ENCODE results near the gene STAM2. TPM values are rescaled to one million over a fixed set of nuclear protein-coding genes. Genes with fewer than 3 reads are reported as not detected.
A peak's percentile ranks its signal among the peaks of the same experiment; 100 is the strongest.
"Not testable (repeated sequence)": the region's sequence is repeated elsewhere in the genome, so short reads cannot be mapped to it uniquely, and the experiment has no call there.

The STAM2 gene
- total and polyA plus RNA-seq, 8 donors: 5.9 to 20.8 (median 16.7) TPM

DNA sequence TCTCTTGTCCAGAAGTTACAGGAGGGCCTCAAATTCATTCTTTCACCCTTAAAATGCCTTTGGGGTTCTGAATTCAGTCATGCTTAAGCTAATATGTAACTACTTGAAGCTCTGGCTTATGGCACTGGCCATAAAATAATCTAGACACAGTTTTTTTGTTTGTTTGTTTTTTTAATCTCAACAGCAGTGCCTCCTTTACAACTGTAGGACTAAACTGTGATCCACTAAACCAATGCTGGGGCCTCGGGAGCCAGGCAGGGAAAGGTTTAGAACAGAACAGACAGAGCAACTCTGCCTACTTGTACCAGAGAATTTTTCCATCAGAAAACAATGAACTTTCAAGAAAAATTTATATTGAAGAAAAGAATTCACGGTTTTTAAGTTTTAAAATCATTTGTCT, 1.7 kb downstream of the STAM2 start:
- intact Hi-C loops (cut with DNase I): loop anchor here in 1 of 3 donors (5.0 kb wide), 1 partner anchor 132 kb away; no protein-coding TSS in a partner anchor
- H3K36me3 ChIP-seq: no peaks in the 10 kb centered on the region
- WGBS, 2 donors: 23 to 25% methylated on average over 2 of the region's 2 CpGs
- no peaks in the 10 kb centered on the region for H3K27me3 ChIP-seq
- DNase-seq (no peak), ATAC-seq (no peak), FAIRE-seq (no peak)
- H3K4me3 ChIP-seq: peak overlapping the region in 2 of 4 donors; percentile 60 to 85
- H3K4me1 ChIP-seq: peaks cover 16 to 48% (median 35%) of the 10 kb centered on the region in 3 donors
- H3K27ac ChIP-seq: peak overlapping the region in 2 of 4 donors; percentile 74 to 98
- no peaks in the 10 kb centered on the region for H3K9me3 ChIP-seq
- TF ChIP-seq, protein P1, sequence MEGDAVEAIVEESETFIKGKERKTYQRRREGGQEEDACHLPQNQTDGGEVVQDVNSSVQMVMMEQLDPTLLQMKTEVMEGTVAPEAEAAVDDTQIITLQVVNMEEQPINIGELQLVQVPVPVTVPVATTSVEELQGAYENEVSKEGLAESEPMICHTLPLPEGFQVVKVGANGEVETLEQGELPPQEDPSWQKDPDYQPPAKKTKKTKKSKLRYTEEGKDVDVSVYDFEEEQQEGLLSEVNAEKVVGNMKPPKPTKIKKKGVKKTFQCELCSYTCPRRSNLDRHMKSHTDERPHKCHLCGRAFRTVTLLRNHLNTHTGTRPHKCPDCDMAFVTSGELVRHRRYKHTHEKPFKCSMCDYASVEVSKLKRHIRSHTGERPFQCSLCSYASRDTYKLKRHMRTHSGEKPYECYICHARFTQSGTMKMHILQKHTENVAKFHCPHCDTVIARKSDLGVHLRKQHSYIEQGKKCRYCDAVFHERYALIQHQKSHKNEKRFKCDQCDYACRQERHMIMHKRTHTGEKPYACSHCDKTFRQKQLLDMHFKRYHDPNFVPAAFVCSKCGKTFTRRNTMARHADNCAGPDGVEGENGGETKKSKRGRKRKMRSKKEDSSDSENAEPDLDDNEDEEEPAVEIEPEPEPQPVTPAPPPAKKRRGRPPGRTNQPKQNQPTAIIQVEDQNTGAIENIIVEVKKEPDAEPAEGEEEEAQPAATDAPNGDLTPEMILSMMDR (IDR thresholded peaks at IDR 0.05): no peak

DNA sequence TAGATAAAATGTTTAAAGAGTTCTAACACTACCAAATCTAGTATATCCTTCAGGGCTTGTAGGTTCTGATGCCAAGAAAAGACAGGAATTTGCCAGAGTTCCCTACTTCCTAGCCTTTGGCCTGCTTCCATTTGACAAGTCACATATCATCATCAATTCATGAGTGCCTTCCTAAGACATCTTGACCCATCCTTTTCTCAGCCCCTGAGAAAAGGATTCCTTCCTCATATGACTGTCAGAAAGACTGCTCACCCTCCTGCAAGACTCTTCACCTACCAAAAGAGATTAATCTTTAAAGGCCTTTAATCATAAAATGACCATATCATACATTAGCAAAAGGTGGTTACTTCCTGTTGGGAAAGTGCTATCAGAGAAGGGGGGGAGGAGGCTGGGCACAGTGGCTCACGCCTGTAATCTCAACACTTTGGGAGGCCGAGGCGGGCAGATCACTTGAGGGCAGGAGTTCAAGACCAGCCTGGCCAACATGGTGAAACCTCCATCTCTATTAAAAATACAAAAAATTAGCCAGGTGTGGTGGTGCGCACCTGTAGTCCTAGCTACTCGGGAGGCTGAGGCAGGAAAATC, 3.3 kb downstream of the STAM2 start:
- intact Hi-C loops (cut with DNase I): loop anchor here in 1 of 3 donors (5.0 kb wide), 1 partner anchor 130 kb away; no protein-coding TSS in a partner anchor
- H3K9me3 ChIP-seq, FAIRE-seq, H3K36me3 ChIP-seq, DNase-seq, H3K27me3 ChIP-seq, ATAC-seq, H3K4me3 ChIP-seq: not testable (repeated sequence)
- peaks cover 19 to 58% (median 44%) of the 10 kb centered on the region in 3 donors for H3K4me1 ChIP-seq
- peak overlapping the region; percentile 12 to 77 (median 62) for H3K27ac ChIP-seq
- WGBS, 2 donors: 62 to 63% methylated on average over 5 of the region's 5 CpGs

DNA sequence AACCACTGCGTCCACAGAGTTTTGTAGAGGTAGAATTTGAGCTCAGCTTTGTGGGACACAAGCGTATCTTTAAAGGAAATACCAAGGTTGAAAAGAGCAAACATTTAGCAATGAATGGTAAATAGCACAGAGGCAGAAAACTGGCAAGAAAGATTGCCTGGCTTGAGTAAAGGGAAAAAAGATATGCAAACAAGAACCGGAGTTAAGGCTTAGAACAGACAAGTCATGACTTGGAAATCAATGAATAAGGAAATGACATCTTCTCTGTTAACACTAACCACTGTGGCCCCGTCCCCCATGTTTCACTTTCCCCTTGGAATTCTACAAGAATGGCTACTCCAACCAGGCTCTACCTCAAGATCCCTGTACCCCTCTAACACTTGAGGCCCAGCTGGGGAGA, 3.8 kb downstream of the STAM2 start:
- Histone ChIP-seq H3K4me3 (no peak overlapping the region), H3K9me3 (no peaks in the 10 kb centered on the region), H3K27ac (peak overlapping the region; percentile 12 to 77 (median 62)), H3K4me1 (peaks cover 19 to 62% (median 50%) of the 10 kb centered on the region in 3 donors), H3K36me3 (no peaks in the 10 kb centered on the region), H3K27me3 (no peaks in the 10 kb centered on the region)
- ATAC-seq (peak; percentile 24 to 55 (median 38)), DNase-seq (peak in 2 of 6 donors; percentile 36 to 40), FAIRE-seq (no peak)
- intact Hi-C loops (cut with DNase I): loop anchor here in 1 of 3 donors (5.0 kb wide), 1 partner anchor 129 kb away; no protein-coding TSS in a partner anchor
- 11 to 14% methylated on average over 4 of the region's 4 CpGs for WGBS, 2 donors
- TF ChIP-seq, protein P1 (IDR thresholded peaks at IDR 0.05): no peak

- WGBS, 2 donors: 73 to 74% methylated on average over 7 of the region's 7 CpGs
- DNase-seq; ATAC-seq; H3K36me3 ChIP-seq; FAIRE-seq; H3K4me3 ChIP-seq; intact Hi-C loops (cut with DNase I); H3K27me3 ChIP-seq; H3K9me3 ChIP-seq: not testable (repeated sequence)
- H3K27ac ChIP-seq: peak overlapping the region in 1 of 4 donors; percentile 41
- peaks cover 19 to 79% (median 72%) of the 10 kb centered on the region in 3 donors for H3K4me1 ChIP-seq
Measured at GRCh38 chr2:152169158-152169557, 6.4 kb downstream of the STAM2 start.

DNA sequence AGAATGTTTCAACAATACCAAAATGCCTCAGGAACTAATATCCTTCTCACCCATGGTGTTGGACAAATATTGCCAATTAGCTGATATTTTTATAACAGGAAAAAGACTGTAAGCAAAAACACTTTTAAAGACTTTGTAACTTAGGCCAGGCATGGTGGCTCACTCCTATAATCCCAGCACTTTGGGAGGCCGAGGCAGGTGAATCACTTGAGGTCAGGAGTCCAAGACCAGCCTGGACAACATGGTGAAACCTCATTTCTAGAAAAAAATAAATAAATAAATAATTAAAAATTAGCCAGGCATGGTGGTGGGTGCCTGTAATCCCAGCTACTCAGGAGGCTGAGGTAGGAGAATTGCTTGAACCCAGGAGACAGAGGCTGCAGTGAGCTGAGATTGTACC, 8.1 kb downstream of the STAM2 start:
- H3K9me3 ChIP-seq; ATAC-seq; FAIRE-seq; intact Hi-C loops (cut with DNase I); DNase-seq; H3K36me3 ChIP-seq; H3K4me3 ChIP-seq; H3K27me3 ChIP-seq: not testable (repeated sequence)
- 62 to 70% methylated on average over 1 of the region's 1 CpG for WGBS, 2 donors
- peak overlapping the region in 1 of 4 donors; percentile 9 for H3K27ac ChIP-seq
- H3K4me1 ChIP-seq: peaks cover 15 to 69% (median 58%) of the 10 kb centered on the region in 3 donors

DNA sequence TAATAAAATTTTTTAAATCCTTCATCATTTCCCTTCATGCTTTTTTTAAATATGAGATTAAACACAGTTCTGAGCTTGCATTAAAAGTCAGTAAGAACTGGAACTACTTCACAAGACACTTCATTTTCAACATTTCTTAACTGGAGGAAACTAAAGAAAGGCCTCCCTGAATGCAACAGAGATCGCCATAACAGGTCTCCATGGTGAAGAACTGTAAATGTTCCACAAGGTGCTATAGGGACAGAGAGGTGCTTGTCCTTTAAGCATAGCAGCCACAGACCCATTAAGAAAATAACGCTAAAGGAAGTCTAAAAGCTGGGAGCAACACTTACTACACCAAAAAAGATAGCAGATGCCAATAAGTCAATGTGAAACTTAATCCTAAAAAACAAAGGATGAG, 8.5 kb downstream of the STAM2 start:
- TF ChIP-seq, protein P1 (IDR thresholded peaks at IDR 0.05): no peak
- intact Hi-C loops (cut with DNase I): no loop called here
- no peaks in the 10 kb centered on the region for H3K27me3 ChIP-seq
- FAIRE-seq: no peak
- no peak overlapping the region for H3K4me3 ChIP-seq
- no peak for ATAC-seq
- H3K4me1 ChIP-seq: peaks cover 15 to 65% (median 54%) of the 10 kb centered on the region in 3 donors
- peak overlapping the region in 1 of 4 donors; percentile 9 for H3K27ac ChIP-seq
- 38 to 53% methylated on average over 2 of the region's 2 CpGs for WGBS, 2 donors
- no peaks in the 10 kb centered on the region for H3K9me3 ChIP-seq
- DNase-seq: no peak
- H3K36me3 ChIP-seq: no peaks in the 10 kb centered on the region
